GM12891 (cell line): ENCODE results near the gene SLC6A20. TPM values are rescaled to one million over a fixed set of nuclear protein-coding genes. Genes with fewer than 3 reads are reported as not detected.

ENCODE experiments used
- DNase-seq: peaks from one replicate; pipeline ENCODE4 v3.0.0; 2011; ENCODE audit warnings: low spot score; ENCODE audit not compliant: insufficient read length
- FAIRE-seq: peaks from 2 replicates; lab custom pipeline; 2011; peaks lifted over from hg19 to GRCh38; lab: Jason Lieb, UNC
- PAX5 ChIP-seq: IDR thresholded peaks from 2 replicates; pipeline ENCODE4 v1.6.1; 2011; ENCODE audit warnings: low read length, moderate library complexity, mild to moderate bottlenecking; ENCODE audit not compliant: insufficient read depth, severe bottlenecking
- POLR2A ChIP-seq: IDR thresholded peaks from 2 replicates; pipeline ENCODE4 v1.6.1; 2011; ENCODE audit warnings: low read depth, low read length, control low read depth
- POLR2AphosphoS5 ChIP-seq: IDR thresholded peaks from 2 replicates; pipeline ENCODE4 v1.6.1; 2011; ENCODE audit warnings: low read depth, low read length, control low read depth
- POU2F2 ChIP-seq: IDR thresholded peaks from 2 replicates; pipeline ENCODE4 v1.6.1; 2011; ENCODE audit warnings: low read depth, mild to moderate bottlenecking, control low read depth, low read length, moderate library complexity
- SPI1 ChIP-seq: IDR thresholded peaks from 2 replicates; pipeline ENCODE4 v1.6.1; 2011; ENCODE audit warnings: low read depth, low read length, control low read depth
- TAF1 ChIP-seq: IDR thresholded peaks from 2 replicates; pipeline ENCODE4 v1.6.1; 2011; ENCODE audit warnings: low read depth, low read length, control low read depth
- polyA plus RNA-seq: library from polyadenylated mRNA; unstranded; fragments of >200 nt; gene quantifications from one replicate; pipeline ENCODE4 v1.2.1, GENCODE V29; 2012; ENCODE audit warnings: low read depth, missing spikeins, inconsistent platforms; ENCODE audit not compliant: missing spikeins

The SLC6A20 gene
- 0.13 TPM for polyA plus RNA-seq

GRCh38 chr3:45795882-45796765 lies at the start of gene SLC6A20:
Gene SLC6A20 (minus strand): TSS chr3:45796536. CDS start chr3:45796419, 117 bp downstream.
- FAIRE-seq (peak; percentile 23), DNase-seq (no peak)
- TF ChIP-seq TAF1 = no peak
- no peak for TF ChIP-seq POLR2AphosphoS5
- TF ChIP-seq SPI1 = no peak

GRCh38 chr3:45844616-45845015 lies 48.3 kb upstream of the SLC6A20 start:
- no peak for DNase-seq
- TF ChIP-seq SPI1 = peak; percentile 42; the same call in 1 of the 2 replicates
- TF ChIP-seq TAF1 = no peak
- no peak for FAIRE-seq

- peak; percentile 5 for FAIRE-seq
Observed at GRCh38 chr3:45842851-45843625, 46.7 kb upstream of the SLC6A20 start.

GRCh38 chr3:45841757-45842491 lies 45.6 kb upstream of the SLC6A20 start, which contains the start of gene LZTFL1:
Gene LZTFL1 (minus strand): TSS chr3:45842119. CDS start chr3:45841991, 128 bp downstream.
- TF ChIP-seq POLR2A (peak; percentile 80), POLR2AphosphoS5 (peak; percentile 84), SPI1 (peak; percentile 61), PAX5 (no peak), TAF1 (peak; percentile 90), POU2F2 (peak; percentile 97)
- DNase-seq (peak; percentile 71), FAIRE-seq (peak; percentile 99)

More at GRCh38 chr3:45842851-45843625, 46.7 kb upstream of the SLC6A20 start:
- DNase-seq = no peak
- TF ChIP-seq POLR2A (no peak), SPI1 (no peak), PAX5 (no peak), POU2F2 (no peak), TAF1 (no peak), POLR2AphosphoS5 (no peak)

- TF ChIP-seq POLR2A (no peak), POU2F2 (no peak), SPI1 (no peak), PAX5 (no peak), TAF1 (no peak), POLR2AphosphoS5 (no peak)
- FAIRE-seq (no peak), DNase-seq (no peak)
Observed at GRCh38 chr3:45841420-45841756, 45.1 kb upstream of the SLC6A20 start.

- FAIRE-seq = no peak
- TF ChIP-seq TAF1 = no peak
- no peak for TF ChIP-seq POU2F2
- TF ChIP-seq PAX5 = no peak
- TF ChIP-seq SPI1 = no peak
- TF ChIP-seq POLR2AphosphoS5 = no peak
- no peak for TF ChIP-seq POLR2A
Observed at GRCh38 chr3:45838466-45838865, 42.1 kb upstream of the SLC6A20 start.

GRCh38 chr3:45832699-45833098 lies 36.4 kb upstream of the SLC6A20 start:
- DNase-seq (no peak), FAIRE-seq (no peak)
- TF ChIP-seq TAF1 = no peak
- no peak for TF ChIP-seq POLR2A
- TF ChIP-seq PAX5 = no peak
- TF ChIP-seq POU2F2 = no peak
- TF ChIP-seq POLR2AphosphoS5 = no peak
- no peak for TF ChIP-seq SPI1

More at GRCh38 chr3:45838466-45838865, 42.1 kb upstream of the SLC6A20 start:
- no peak for DNase-seq

- no peak for TF ChIP-seq POLR2AphosphoS5
- TF ChIP-seq POU2F2 = no peak
- no peak for TF ChIP-seq SPI1
- TF ChIP-seq POLR2A = no peak
- no peak for TF ChIP-seq PAX5
- TF ChIP-seq TAF1 = no peak
- DNase-seq (no peak), FAIRE-seq (no peak)
Observed at GRCh38 chr3:45830121-45830520, 33.8 kb upstream of the SLC6A20 start.

- TF ChIP-seq POLR2A = no peak
- TF ChIP-seq TAF1 = no peak
- TF ChIP-seq PAX5 = no peak
- TF ChIP-seq POU2F2 = no peak
- TF ChIP-seq POLR2AphosphoS5 = no peak
- TF ChIP-seq SPI1 = no peak
- no peak for FAIRE-seq
- no peak for DNase-seq
Observed at GRCh38 chr3:45826908-45827307, 30.6 kb upstream of the SLC6A20 start.
